Karpas-422 (cell line): ENCODE data around the gene NEO1. TPM values are rescaled to one million over a fixed set of nuclear protein-coding genes. Genes with fewer than 3 reads are reported as not detected.
A peak's percentile ranks its signal among the peaks of the same experiment; 100 is the strongest.

Experiments used
- DNase-seq: peaks from one replicate; pipeline ENCODE4 v3.0.0-alpha.2; 2015
- H2AFZ ChIP-seq: fragments of 200-600 bp; sonication (generic); 2 replicates; pipeline ENCODE4 v1.6.1; 2014; ENCODE audit warnings: antibody characterized with exemption, low read length, mixed read lengths
- H3K27ac ChIP-seq: fragments of 200-600 bp; sonication (generic); 2 replicates; pipeline ENCODE4 v1.5.1; 2014; ENCODE audit warnings: mild to moderate bottlenecking, low read length, moderate library complexity
- H3K27me3 ChIP-seq: fragments of 200-600 bp; sonication (generic); 2 replicates; pipeline ENCODE4 v1.6.1; 2014; ENCODE audit warnings: low read length, mixed read lengths
- H3K36me3 ChIP-seq: fragments of 200-600 bp; sonication (generic); 2 replicates; pipeline ENCODE4 v1.6.1; 2014; ENCODE audit warnings: low read length, mixed read lengths; ENCODE audit not compliant: insufficient read depth
- H3K4me1 ChIP-seq: fragments of 200-600 bp; sonication (generic); 2 replicates; pipeline ENCODE4 v1.6.1; 2014; ENCODE audit warnings: mild to moderate bottlenecking, low read length, mixed read lengths
- H3K4me2 ChIP-seq: fragments of 200-600 bp; sonication (generic); 2 replicates; pipeline ENCODE4 v1.6.1; 2014; ENCODE audit warnings: low read length, low read depth, mild to moderate bottlenecking; ENCODE audit not compliant: poor library complexity, severe bottlenecking
- H3K4me3 ChIP-seq: fragments of 200-600 bp; sonication (generic); 2 replicates; pipeline ENCODE4 v1.5.1; 2014; ENCODE audit warnings: mild to moderate bottlenecking, antibody characterized with exemption, low read length, mixed read lengths
- H3K79me2 ChIP-seq: fragments of 200-600 bp; sonication (generic); 2 replicates; pipeline ENCODE4 v1.6.1; 2014; ENCODE audit warnings: mild to moderate bottlenecking, low read length, mixed read lengths
- H3K9ac ChIP-seq: fragments of 200-600 bp; sonication (generic); 2 replicates; pipeline ENCODE4 v1.6.0; 2014; ENCODE audit warnings: low read length
- H3K9me2 ChIP-seq: fragments of 200-600 bp; sonication (generic), shearing (Covaris generic); replicated peaks from 2 replicates; pipeline ENCODE4 v1.6.0; 2014; ENCODE audit warnings: mild to moderate bottlenecking, low read length, moderate library complexity; ENCODE audit not compliant: insufficient read depth
- H3K9me3 ChIP-seq: fragments of 300-700, 200-600 bp; sonication (generic); 2 replicates; pipeline ENCODE4 v1.6.1; 2014; ENCODE audit warnings: low read length, mixed read lengths
- H4K20me1 ChIP-seq: fragments of 200-600 bp; sonication (generic); 2 replicates; pipeline ENCODE4 v1.6.1; 2014; ENCODE audit warnings: mild to moderate bottlenecking, antibody characterized with exemption, low read length, low read depth; ENCODE audit not compliant: insufficient read depth
- total RNA-seq: library from RNA; depleted of rRNA; stranded (reverse); fragments of >200 nt; shearing (Covaris generic); gene quantifications from 2 replicates; pipeline ENCODE4 v1.2.3, GENCODE V29; 2014; ENCODE audit warnings: low replicate concordance

NEO1 gene
- total RNA-seq, 1 experiment from 2014 or later = 7.6 TPM

- Histone ChIP-seq H3K9me3 (no peaks in the 10 kb centered on the region), H3K79me2 (no peaks in the 10 kb centered on the region), H3K4me3 (no peak overlapping the region), H3K36me3 (no peaks in the 10 kb centered on the region), H3K27ac (no peak overlapping the region), H3K9ac (no peak overlapping the region), H2AFZ (no peak overlapping the region), H4K20me1 (no peaks in the 10 kb centered on the region), H3K4me2 (no peak overlapping the region), H3K9me2 (no peaks in the 10 kb centered on the region), H3K27me3 (0 out of 2 replicates have a peak, but pooled peaks cover 2% of the 10 kb centered on the region), H3K4me1 (no peaks in the 10 kb centered on the region)
- no peak for DNase-seq
These were observed 187.4 kb downstream of the NEO1 start for GRCh38 chr15:73239564-73240215.

GRCh38 chr15:73240866-73241499 lies 188.7 kb downstream of the NEO1 start:
- H3K27me3 ChIP-seq = 0 out of 2 replicates have a peak, but pooled peaks cover 2% of the 10 kb centered on the region
- H3K9ac ChIP-seq = no peak overlapping the region
- no peaks in the 10 kb centered on the region for H3K9me3 ChIP-seq
- no peaks in the 10 kb centered on the region for H4K20me1 ChIP-seq
- H3K36me3 ChIP-seq = no peaks in the 10 kb centered on the region
- no peak overlapping the region for H3K27ac ChIP-seq
- no peaks in the 10 kb centered on the region for H3K9me2 ChIP-seq
- H3K79me2 ChIP-seq = no peaks in the 10 kb centered on the region
- H3K4me1 ChIP-seq = no peaks in the 10 kb centered on the region
- DNase-seq = peak; percentile 88
- no peak overlapping the region for H3K4me3 ChIP-seq
- H3K4me2 ChIP-seq = no peak overlapping the region
- H2AFZ ChIP-seq = no peak overlapping the region

- DNase-seq = peak; percentile 66
- H3K4me1 ChIP-seq = no peaks in the 10 kb centered on the region
These were observed 192.1 kb downstream of the NEO1 start for GRCh38 chr15:73244333-73244732.

GRCh38 chr15:73246439-73246838 lies 194.2 kb downstream of the NEO1 start:
- H4K20me1 ChIP-seq = no peaks in the 10 kb centered on the region
- no peaks in the 10 kb centered on the region for H3K36me3 ChIP-seq
- no peak for DNase-seq
- no peak overlapping the region for H3K27ac ChIP-seq
- H3K9me3 ChIP-seq = no peaks in the 10 kb centered on the region
- no peak overlapping the region for H3K4me3 ChIP-seq
- H3K9ac ChIP-seq = no peak overlapping the region
- H2AFZ ChIP-seq = no peak overlapping the region
- no peaks in the 10 kb centered on the region for H3K9me2 ChIP-seq
- no peaks in the 10 kb centered on the region for H3K27me3 ChIP-seq
- H3K4me2 ChIP-seq = no peak overlapping the region
- H3K79me2 ChIP-seq = no peaks in the 10 kb centered on the region
- H3K4me1 ChIP-seq = no peaks in the 10 kb centered on the region

More at GRCh38 chr15:73244333-73244732, 192.1 kb downstream of the NEO1 start:
- no peaks in the 10 kb centered on the region for H3K9me2 ChIP-seq
- no peak overlapping the region for H3K4me3 ChIP-seq
- no peaks in the 10 kb centered on the region for H3K27me3 ChIP-seq
- no peaks in the 10 kb centered on the region for H3K79me2 ChIP-seq
- H3K9ac ChIP-seq = no peak overlapping the region
- H3K36me3 ChIP-seq = no peaks in the 10 kb centered on the region
- no peaks in the 10 kb centered on the region for H4K20me1 ChIP-seq
- H3K27ac ChIP-seq = no peak overlapping the region
- no peak overlapping the region for H3K4me2 ChIP-seq
- H3K9me3 ChIP-seq = no peaks in the 10 kb centered on the region
- H2AFZ ChIP-seq = no peak overlapping the region

GRCh38 chr15:73246898-73247297 lies 194.6 kb downstream of the NEO1 start:
- no peaks in the 10 kb centered on the region for H3K4me1 ChIP-seq
- H3K9me3 ChIP-seq = no peaks in the 10 kb centered on the region
- H3K9me2 ChIP-seq = no peaks in the 10 kb centered on the region
- H3K4me2 ChIP-seq = no peak overlapping the region
- no peak overlapping the region for H2AFZ ChIP-seq
- H3K4me3 ChIP-seq = no peak overlapping the region
- no peaks in the 10 kb centered on the region for H4K20me1 ChIP-seq
- no peak overlapping the region for H3K9ac ChIP-seq
- no peaks in the 10 kb centered on the region for H3K36me3 ChIP-seq
- no peaks in the 10 kb centered on the region for H3K27me3 ChIP-seq
- no peaks in the 10 kb centered on the region for H3K79me2 ChIP-seq
- no peak for DNase-seq
- no peak overlapping the region for H3K27ac ChIP-seq

GRCh38 chr15:73247331-73247730 lies 195.1 kb downstream of the NEO1 start:
- Histone ChIP-seq H4K20me1 (no peaks in the 10 kb centered on the region), H3K4me3 (no peak overlapping the region), H3K27me3 (no peaks in the 10 kb centered on the region), H3K27ac (no peak overlapping the region), H2AFZ (no peak overlapping the region), H3K36me3 (no peaks in the 10 kb centered on the region), H3K4me1 (no peaks in the 10 kb centered on the region), H3K9me3 (no peaks in the 10 kb centered on the region), H3K9ac (no peak overlapping the region), H3K79me2 (no peaks in the 10 kb centered on the region), H3K9me2 (no peaks in the 10 kb centered on the region), H3K4me2 (no peak overlapping the region)
- DNase-seq = no peak

GRCh38 chr15:73249499-73249898 lies 197.2 kb downstream of the NEO1 start:
- Histone ChIP-seq H3K27me3 (no peaks in the 10 kb centered on the region), H3K4me2 (no peak overlapping the region), H3K4me3 (no peak overlapping the region), H4K20me1 (no peaks in the 10 kb centered on the region), H3K4me1 (no peaks in the 10 kb centered on the region), H3K9me2 (no peaks in the 10 kb centered on the region), H3K36me3 (no peaks in the 10 kb centered on the region), H3K79me2 (no peaks in the 10 kb centered on the region), H3K27ac (no peak overlapping the region), H3K9ac (no peak overlapping the region), H3K9me3 (no peaks in the 10 kb centered on the region), H2AFZ (no peak overlapping the region)
- DNase-seq = no peak

- no peak overlapping the region for H3K27ac ChIP-seq
- H3K9ac ChIP-seq = no peak overlapping the region
- H2AFZ ChIP-seq = no peak overlapping the region
These were observed 202.3 kb downstream of the NEO1 start for GRCh38 chr15:73254598-73254997.

More at GRCh38 chr15:73254598-73254997, 202.3 kb downstream of the NEO1 start:
- Histone ChIP-seq H3K36me3 (no peaks in the 10 kb centered on the region), H3K79me2 (no peaks in the 10 kb centered on the region), H3K4me1 (no peaks in the 10 kb centered on the region), H3K9me2 (no peaks in the 10 kb centered on the region), H3K27me3 (no peaks in the 10 kb centered on the region), H3K9me3 (no peaks in the 10 kb centered on the region), H3K4me2 (no peak overlapping the region), H4K20me1 (no peaks in the 10 kb centered on the region), H3K4me3 (no peak overlapping the region)
- no peak for DNase-seq
